ENCODE results near the gene COX6B2.
"Not testable (repeated sequence)": the region's sequence is repeated elsewhere in the genome, so short reads cannot be mapped to it uniquely, and the experiment has no call there.

COX6B2 gene

DNA sequence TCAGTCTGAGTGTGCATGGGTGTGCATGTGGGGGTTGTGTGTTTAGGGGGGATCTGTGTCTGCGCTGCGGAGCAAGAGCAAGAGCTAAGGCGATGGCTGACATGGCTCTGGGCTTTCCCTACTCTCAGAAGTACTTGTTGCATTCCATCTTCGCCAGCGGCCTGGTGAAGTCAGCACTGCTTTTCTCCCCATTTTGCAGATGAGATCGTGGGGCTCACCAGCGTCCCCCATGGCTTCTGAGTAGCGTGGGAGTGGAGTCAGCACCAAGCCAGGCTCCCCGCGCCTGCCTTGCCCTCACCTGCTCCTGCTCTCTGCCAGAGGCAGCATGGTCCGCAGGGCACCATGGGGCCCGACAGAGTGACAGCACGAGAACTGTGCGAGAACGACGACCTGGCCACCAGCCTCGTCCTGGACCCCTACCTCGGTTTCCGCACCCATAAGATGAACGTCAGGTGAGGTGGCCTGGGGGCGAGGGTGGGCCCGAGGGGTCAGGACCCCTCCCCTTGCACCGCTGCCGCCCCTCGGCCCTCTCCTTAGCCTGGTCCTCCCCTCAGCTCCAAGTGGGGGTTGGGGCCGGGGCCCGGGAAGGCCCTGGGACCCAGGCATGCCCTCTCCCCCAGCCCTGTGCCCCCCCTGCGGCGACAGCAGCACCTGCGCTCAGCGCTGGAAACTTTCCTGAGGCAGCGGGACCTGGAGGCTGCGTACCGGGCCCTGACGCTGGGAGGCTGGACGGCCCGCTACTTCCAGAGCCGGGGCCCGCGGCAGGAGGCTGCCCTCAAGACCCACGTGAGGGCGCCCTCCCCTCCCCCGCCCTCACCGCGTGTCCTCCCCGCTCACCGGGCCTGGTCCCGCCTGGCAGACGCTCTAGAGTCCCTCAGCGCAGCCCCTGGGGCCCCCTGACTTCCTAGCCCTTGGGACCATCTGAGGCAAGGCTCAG is 12.7 kb downstream of the COX6B2 start:
- no peak for DNase-seq (ENCODE audit: low spot score)

DNA sequence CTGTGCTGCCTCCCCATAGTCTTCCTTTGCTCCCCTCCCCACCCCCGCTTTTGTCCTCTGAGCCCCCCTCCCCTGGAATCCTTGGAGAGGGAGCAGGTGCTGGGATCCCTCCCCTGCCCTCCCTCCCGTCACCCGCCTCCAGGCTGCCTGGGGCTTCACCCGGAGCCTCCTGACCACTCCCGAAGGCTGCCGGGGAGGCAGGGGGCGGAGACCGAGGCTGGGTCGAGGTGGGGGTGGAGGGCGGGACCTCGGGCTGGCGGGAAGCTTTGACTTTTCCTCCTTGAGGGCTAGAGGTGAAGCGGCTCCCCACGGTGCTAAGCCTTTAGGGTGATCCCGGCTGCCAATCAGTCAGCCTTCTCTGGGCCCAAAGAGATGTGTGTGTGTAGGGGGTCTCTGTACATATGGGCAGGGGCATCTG is 13.3 kb downstream of the COX6B2 start:
- peak; percentile 69 for DNase-seq (ENCODE audit: low spot score)

- DNase-seq (ENCODE audit: low spot score), result no peak
Measured at GRCh38 chr19:55340784-55341147, 13.8 kb downstream of the COX6B2 start.

- DNase-seq (ENCODE audit: low spot score), result no peak
Measured at GRCh38 chr19:55339889-55340783, 14.4 kb downstream of the COX6B2 start.

DNA sequence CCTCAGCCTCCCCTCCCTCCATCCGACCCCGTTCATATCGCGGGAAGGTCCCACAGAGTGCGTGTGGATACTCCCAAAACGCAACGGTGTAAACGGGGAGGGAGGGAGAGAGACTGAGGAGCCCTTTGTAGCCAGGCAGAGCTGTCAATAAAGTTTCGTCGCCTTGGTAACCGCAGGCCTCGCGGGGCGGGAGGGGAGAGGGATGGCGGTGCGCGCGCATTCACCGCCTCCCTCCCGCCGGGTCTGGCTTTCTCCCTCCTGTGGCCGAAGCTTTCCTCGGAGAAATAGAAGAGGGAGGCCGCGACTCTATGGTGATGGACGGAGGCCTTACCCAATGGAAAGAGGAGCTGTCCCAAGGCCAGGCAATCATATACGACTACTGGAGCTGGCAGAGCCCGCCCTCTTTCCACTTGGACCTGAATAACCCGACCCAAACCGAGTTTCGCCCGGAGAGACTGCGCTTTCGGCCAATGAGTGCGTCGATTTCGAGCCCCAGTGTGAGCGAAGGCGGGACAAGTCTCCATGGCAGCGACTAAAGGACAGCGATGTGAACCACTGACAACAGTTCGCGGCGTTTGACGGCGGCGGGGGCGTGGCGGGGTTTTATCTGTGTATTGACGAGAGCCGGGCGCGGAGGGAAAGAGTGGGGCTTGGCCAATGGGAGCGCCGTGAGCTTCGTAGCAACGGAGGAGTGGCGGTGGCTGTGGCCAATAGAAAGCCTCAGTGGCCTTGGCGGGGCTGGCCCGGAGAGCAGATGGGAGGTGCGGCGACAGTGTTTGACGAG is 15.2 kb downstream of the COX6B2 start, which contains the start of gene KMT5C:
Gene KMT5C, plus strand, starts transcription at position 772 of the 784 bp plus-strand sequence. CDS start 2,061 bp downstream, outside the sequence.
- DNase-seq (ENCODE audit: low spot score), result peak; percentile 100

DNA sequence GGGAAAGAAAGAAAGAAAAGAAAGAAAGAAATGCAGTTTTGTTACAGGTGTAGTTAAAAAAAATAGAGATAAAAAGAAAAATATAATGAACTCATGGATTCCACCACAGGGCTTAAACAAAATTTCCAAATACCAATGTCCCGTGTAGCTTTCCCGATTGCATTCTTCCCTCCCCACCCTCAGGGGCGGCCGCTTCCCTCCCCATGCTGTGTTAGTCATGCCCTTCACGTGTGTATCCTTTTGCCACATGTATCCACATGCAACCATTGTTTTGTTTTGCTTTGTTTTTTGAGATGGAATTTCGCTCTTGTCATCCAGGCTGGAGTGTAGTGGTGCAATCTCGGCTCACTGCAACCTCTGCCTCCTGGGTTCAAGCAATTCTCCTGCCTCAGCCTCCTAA is 18.4 kb downstream of the COX6B2 start:
- DNase-seq (ENCODE audit: low spot score), result no peak

DNA sequence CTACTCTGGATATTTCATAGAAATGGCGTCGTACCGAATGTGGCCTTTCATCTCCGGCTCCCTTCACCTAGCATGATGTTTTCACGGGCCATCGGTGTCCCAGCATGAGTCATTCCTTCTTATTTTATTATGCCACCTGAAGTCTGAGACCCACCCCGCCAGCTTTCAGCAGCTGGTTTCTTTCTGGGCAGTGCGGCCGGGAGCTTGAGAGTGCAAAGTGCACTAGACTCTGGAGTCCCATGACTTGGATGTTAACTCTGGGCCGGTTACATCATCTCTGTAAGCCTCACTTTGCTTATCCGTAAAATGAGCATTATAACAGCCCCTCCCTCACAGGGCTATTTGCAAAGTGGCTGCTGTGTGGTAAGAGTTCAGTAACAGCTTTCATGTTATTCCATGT is 20.6 kb downstream of the COX6B2 start:
- no peak for DNase-seq (ENCODE audit: low spot score)

- DNase-seq (ENCODE audit: low spot score), result not testable (repeated sequence)
Measured at GRCh38 chr19:55329791-55330190, 24.7 kb downstream of the COX6B2 start.

DNA sequence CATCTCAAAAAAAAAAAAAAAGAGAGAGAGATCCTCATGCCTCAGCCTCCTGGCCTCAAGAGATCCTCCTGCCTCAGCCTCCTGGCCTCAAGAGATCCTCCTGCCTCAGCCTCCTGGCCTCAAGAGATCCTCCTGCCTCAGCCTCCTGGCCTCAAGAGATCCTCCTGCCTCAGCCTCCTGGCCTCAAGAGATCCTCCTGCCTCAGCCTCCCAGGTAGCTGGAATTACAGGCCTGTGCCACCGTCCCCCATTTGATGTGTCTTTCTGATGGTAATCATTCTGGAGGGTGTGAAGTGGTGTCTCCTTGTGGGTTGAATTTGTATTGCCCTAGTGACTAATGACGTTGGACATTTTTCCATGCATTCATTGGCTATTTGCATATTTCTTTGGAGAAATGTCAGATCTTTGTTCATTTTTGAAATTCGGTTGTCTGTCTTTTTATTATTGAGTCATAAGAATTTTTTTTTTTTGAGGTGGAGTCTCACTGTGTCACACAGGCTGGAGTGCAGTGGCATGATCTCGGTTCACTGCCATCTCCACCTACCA is 25.7 kb downstream of the COX6B2 start:
- DNase-seq (ENCODE audit: low spot score), result not testable (repeated sequence)

DNA sequence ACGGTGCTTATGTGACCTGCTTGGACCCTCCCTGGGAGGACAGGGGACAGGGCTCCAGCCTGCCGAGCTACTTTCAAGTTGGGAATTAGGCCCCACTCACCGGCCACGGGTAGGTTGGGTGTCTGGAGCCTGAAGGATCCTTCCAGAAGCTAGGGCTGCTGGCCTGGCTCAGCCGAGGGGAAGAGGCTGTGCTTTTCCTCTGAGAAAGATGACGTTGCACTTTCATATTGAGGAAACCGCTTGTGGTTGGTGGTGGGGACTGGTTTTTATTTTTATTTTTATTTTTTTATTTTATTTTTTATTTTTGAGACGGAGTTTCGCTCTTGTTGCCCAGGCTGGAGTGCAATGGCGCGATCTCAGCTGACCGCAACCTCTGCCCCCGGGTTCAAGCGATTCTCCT is 29.3 kb downstream of the COX6B2 start, which contains the start of gene TMEM150B:
Gene TMEM150B, minus strand, starts transcription at position 170 of the 400 bp plus-strand sequence. CDS start 4,305 bp downstream, outside the sequence.
- DNase-seq (ENCODE audit: low spot score), result no peak

DNA sequence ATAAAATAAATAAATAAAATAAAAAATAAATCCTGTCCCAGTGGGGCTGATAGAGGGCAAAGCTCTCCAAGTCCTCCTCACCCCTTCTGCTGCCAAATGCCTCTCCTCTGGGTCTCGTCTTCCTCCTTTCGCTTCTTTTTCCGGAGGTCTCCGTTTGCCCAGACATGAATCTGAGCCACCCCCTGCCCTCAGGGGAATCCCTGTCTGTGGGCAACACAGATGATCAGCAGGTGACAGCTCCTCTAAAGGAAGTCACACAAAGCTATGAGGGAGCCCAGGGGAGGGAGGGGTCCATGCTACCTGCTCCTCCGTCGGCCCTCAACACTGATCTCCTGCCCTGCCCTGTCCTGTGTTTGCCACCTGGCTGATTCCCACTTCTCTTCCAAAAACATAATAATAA is 29.9 kb downstream of the COX6B2 start:
- DNase-seq (ENCODE audit: low spot score), result no peak

- DNase-seq (ENCODE audit: low spot score), result no peak
Measured at GRCh38 chr19:55322204-55322885, 32.2 kb downstream of the COX6B2 start.

DNA sequence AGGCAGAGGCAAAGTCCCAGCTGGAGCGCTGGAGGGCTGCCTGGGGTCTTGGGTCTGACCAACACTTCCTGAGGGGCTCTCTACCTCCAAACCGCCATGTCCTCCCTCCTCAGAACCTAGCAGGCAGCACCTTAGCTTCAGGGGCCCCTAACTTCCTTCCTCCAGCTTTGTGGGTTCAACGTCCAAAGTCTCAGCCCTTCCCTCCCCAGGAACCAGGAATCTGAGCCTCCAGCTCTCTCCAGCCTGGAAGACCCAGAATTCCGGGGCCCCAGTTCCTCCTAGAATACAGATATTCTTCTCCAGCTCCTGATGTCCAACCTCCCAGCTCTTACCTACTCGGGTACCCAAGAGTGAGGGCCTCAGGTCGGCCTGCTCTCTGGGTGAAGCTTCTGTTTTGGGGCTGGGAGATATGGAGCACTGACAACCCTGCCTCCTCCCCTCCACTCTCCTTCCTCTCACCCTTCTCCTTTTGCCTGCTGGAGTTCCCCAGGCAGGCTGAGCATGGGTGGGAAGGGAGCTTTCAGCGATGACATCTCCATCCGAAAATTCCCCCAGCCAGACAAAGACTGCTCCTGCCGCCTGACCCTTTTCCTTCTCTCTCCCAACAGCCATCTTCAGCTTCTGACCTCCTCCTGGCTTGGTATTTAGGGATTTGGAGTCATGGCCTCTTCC is 32.9 kb downstream of the COX6B2 start:
- DNase-seq (ENCODE audit: low spot score), result no peak

DNA sequence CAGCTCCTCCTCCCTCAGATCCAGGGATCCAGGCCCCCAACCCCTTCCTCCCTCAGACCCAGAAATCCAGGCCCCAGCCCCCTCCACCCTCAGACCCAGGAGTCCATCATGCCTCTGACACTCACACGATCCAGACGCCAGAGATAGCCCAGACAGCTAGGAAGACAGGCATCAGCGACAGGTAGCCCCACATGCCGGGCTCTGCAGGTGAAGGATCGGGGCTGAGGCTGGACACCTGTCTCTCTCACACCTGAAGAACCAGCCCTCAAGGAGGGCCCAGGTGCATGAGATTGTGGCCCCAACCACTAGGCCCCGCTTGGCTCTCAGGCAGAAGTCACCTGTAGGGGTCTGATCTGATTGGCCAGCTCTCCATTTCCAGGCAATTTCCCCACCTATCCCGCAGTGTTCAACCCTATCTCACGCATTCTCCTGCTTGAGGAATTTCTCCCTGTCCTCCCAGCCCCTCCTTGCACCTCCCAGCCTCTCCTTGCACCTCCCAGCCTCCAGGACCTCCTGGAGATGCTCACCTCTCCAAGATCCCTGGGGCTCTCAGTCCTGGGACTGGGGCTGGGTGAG is 33.6 kb downstream of the COX6B2 start:
- DNase-seq (ENCODE audit: low spot score), result no peak

GRCh38 chr19:55319785-55320184 is 34.7 kb downstream of the COX6B2 start:
- DNase-seq (ENCODE audit: low spot score), result peak; percentile 27

DNA sequence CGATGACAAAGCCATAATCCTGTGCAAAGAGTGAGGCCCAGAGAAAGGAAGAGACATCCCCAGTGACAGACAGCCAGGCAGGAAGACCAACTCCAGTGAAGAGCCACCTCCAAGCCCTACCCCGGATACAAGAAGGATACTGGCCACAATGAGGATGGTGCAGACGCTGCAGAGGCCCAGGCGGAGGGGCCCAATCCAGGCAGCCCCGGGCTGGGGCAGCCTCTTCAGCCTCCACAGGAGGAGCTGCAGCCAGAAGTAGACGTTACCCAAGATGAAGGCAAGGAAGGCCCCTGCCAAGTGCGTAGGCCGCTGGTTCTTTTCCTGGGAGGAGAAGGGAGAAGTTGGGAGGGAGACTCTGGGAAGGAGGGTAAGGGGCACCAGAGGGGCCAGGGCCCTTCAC is 37.9 kb downstream of the COX6B2 start:
- no peak for DNase-seq (ENCODE audit: low spot score)

DNA sequence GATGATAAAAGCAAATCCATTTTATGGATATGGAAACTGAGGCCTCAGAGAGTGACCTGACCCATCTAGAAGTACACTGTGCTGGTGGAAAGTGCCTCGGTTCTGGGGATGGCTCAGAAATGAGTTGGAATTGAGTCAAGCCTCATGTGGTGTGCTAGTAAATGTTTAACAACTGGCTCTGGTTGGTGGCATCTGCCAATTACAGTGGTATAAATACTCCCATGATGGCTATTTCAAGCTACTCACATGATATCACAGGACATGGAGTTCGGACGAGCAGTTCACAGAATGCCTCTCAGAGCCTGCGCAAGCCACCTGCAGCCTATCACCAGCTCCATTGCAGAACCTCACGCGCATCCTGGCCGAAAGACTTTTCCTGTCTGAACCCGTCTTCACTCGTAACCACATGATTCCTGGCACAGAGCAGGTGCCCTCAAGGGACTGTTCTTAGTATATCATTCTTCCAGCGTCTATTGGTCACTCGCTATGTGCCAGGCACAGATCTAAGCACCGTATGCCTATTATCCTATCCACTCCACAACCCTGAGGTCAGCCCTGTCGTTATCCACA is 38.5 kb downstream of the COX6B2 start:
- no peak for DNase-seq (ENCODE audit: low spot score)

DNA sequence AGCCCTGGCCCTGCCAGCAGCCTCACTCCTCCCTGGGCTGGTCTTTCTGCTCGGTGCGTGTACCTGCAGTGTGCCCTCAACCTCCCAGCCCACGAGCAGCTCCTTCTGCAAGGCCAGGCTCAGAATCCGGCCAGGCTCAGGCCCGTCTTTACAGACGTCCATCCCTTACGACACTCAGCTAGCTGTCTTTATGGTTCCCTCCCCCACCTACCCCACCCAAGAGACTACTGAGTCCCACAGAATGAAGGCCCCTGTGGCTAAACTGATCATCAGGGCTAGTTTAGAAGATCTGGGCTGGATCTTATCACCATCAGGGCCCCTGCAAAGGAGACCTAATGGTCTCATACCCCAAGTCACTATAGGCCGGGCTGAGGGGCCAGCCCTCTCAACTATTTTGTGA is 40.1 kb downstream of the COX6B2 start:
- no peak for DNase-seq (ENCODE audit: low spot score)
